ENCODE results near the gene TFDP2.

The TFDP2 gene

DNA sequence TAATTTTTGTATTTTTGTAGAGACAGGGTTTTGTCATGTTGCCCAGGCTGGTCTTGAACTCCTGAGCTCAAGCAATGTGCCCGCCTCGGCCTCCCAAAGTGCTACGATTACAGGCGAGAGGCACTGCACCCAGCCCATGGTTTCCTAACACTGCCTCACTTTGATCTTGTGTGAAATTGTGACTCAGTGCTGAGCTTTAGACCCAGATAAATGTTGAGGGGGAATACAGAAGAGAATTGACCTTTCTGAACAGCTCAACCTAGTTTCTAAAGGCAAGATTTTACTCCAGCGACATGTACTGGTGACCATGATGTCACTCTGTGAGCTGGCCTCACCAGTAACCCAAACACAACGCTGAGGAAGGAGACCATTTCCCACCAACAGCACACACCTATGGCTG is 199.4 kb downstream of the TFDP2 start:
- TF ChIP-seq FOXM1 (IDR thresholded peaks at IDR 0.05; ENCODE audit: borderline replicate concordance, low read depth) (no peak), EP300 (IDR thresholded peaks at IDR 0.05; ENCODE audit: borderline replicate concordance) (no peak)

DNA sequence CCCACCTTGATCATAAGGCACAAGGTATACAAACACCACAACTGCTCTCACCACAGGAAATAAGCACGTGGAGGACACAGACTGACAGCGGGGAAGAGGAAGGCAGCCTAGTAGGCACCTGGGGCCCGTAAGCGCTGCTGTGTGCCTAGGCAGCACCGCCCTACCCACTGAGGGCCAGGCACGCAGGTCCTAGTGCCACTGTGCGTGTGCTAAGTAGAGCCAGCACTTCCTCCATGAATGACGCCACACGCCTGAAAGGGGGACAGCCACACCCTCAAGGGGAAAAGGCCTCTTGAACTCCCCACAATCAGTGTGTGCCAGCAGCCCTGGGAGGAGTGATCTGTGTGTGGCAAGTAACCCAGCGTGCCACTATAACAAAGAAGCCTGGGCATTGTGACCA is 199.9 kb downstream of the TFDP2 start:
- TF ChIP-seq, protein P1, sequence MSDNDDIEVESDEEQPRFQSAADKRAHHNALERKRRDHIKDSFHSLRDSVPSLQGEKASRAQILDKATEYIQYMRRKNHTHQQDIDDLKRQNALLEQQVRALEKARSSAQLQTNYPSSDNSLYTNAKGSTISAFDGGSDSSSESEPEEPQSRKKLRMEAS (IDR thresholded peaks at IDR 0.05) = no peak
- TF ChIP-seq, protein P2, sequence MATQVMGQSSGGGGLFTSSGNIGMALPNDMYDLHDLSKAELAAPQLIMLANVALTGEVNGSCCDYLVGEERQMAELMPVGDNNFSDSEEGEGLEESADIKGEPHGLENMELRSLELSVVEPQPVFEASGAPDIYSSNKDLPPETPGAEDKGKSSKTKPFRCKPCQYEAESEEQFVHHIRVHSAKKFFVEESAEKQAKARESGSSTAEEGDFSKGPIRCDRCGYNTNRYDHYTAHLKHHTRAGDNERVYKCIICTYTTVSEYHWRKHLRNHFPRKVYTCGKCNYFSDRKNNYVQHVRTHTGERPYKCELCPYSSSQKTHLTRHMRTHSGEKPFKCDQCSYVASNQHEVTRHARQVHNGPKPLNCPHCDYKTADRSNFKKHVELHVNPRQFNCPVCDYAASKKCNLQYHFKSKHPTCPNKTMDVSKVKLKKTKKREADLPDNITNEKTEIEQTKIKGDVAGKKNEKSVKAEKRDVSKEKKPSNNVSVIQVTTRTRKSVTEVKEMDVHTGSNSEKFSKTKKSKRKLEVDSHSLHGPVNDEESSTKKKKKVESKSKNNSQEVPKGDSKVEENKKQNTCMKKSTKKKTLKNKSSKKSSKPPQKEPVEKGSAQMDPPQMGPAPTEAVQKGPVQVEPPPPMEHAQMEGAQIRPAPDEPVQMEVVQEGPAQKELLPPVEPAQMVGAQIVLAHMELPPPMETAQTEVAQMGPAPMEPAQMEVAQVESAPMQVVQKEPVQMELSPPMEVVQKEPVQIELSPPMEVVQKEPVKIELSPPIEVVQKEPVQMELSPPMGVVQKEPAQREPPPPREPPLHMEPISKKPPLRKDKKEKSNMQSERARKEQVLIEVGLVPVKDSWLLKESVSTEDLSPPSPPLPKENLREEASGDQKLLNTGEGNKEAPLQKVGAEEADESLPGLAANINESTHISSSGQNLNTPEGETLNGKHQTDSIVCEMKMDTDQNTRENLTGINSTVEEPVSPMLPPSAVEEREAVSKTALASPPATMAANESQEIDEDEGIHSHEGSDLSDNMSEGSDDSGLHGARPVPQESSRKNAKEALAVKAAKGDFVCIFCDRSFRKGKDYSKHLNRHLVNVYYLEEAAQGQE (IDR thresholded peaks at IDR 0.05; ENCODE audit: low read depth) = no peak
- TF ChIP-seq FOXM1 (IDR thresholded peaks at IDR 0.05; ENCODE audit: borderline replicate concordance, low read depth) (no peak), TEAD4 (IDR thresholded peaks at IDR 0.05) (no peak), CREB1 (IDR thresholded peaks at IDR 0.05; ENCODE audit: low read depth) (no peak), TCF12 (IDR thresholded peaks at IDR 0.05; ENCODE audit: low read depth) (no peak), NFIC (IDR thresholded peaks at IDR 0.05) (no peak), ZBTB7A (IDR thresholded peaks at IDR 0.05; ENCODE audit: low read depth) (no peak), RAD21 (IDR thresholded peaks at IDR 0.05; ENCODE audit: low read depth) (no peak), TAF1 (IDR thresholded peaks at IDR 0.05; ENCODE audit: low read depth) (no peak), YY1 (IDR thresholded peaks at IDR 0.05; ENCODE audit: low read depth) (no peak), CEBPB (IDR thresholded peaks at IDR 0.05) (no peak), EGR1 (IDR thresholded peaks at IDR 0.05) (no peak), EP300 (IDR thresholded peaks at IDR 0.05; ENCODE audit: borderline replicate concordance) (no peak)
- TF ChIP-seq, protein P3, sequence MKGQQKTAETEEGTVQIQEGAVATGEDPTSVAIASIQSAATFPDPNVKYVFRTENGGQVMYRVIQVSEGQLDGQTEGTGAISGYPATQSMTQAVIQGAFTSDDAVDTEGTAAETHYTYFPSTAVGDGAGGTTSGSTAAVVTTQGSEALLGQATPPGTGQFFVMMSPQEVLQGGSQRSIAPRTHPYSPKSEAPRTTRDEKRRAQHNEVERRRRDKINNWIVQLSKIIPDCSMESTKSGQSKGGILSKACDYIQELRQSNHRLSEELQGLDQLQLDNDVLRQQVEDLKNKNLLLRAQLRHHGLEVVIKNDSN (IDR thresholded peaks at IDR 0.05) = no peak

DNA sequence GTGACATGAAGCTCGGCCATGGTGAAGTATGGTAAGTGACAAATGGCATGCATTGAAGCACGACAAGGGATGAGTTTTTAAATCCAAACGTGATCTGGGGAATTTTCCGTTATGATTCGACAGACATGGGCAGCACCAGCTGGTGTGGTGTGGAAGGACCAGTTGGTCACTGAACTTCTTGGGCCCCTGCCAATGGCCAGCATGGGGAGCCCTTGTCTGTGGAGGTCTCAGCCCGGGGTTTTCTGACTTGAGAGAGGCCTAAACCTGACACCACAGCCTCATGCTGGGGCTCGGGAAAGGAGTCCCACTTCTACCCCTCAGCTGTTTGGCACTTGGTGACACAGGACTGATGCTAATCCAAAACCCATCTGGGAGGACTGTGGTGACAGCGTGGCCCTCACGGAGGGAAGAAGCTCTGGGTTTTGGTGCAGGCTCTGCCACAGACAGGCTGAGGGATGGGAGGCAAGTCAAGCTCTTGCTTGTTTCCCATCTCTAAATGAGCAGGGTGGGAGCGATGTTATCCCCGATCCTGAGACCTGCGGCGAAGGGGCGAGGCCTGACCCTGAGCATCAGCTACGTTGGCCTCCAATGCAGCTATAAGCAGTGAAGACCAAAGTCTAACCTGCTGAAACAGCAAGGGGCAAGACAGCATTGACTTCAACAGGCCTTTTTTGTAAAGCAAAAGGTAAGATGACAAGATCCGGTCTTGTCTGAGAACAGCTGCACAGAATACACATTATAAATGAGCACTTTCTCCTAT is 203.4 kb downstream of the TFDP2 start:
- no peak for TF ChIP-seq EGR1 (IDR thresholded peaks at IDR 0.05)
- no peak for TF ChIP-seq CEBPB (IDR thresholded peaks at IDR 0.05)
- TF ChIP-seq, protein P1 (IDR thresholded peaks at IDR 0.05) = no peak
- TF ChIP-seq, protein P2 (IDR thresholded peaks at IDR 0.05; ENCODE audit: low read depth) = no peak
- no peak for TF ChIP-seq TAF1 (IDR thresholded peaks at IDR 0.05; ENCODE audit: low read depth)
- TF ChIP-seq, protein P3 (IDR thresholded peaks at IDR 0.05) = no peak
- TF ChIP-seq FOXM1 (IDR thresholded peaks at IDR 0.05; ENCODE audit: borderline replicate concordance, low read depth) = no peak
- TF ChIP-seq CREB1 (IDR thresholded peaks at IDR 0.05; ENCODE audit: low read depth) = no peak
- no peak for TF ChIP-seq YY1 (IDR thresholded peaks at IDR 0.05; ENCODE audit: low read depth)
- TF ChIP-seq TCF12 (IDR thresholded peaks at IDR 0.05; ENCODE audit: low read depth) = no peak
- TF ChIP-seq RAD21 (IDR thresholded peaks at IDR 0.05; ENCODE audit: low read depth) = no peak
- TF ChIP-seq TEAD4 (IDR thresholded peaks at IDR 0.05) = no peak
- TF ChIP-seq ZBTB7A (IDR thresholded peaks at IDR 0.05; ENCODE audit: low read depth) = no peak
- TF ChIP-seq NFIC (IDR thresholded peaks at IDR 0.05) = no peak
- no peak for TF ChIP-seq EP300 (IDR thresholded peaks at IDR 0.05; ENCODE audit: borderline replicate concordance)

DNA sequence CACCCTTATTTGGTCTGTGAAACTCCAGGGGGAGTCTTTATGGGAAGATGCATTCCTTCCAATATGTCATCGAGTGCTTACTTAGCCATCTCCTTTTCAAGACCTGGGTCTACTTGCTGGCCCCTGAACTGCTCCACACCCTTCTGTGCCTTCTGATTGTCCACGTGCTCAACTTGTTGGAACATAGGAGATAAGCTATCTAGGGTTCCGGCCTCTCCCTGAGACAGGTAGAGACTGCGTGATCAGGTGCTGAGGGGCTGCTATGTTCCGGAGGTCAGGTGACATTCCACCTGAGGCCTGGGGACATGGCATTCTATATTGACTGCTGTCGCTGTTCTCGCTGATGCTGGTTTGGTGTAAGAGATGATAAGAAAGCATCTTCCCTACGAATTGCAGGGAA is 207.3 kb downstream of the TFDP2 start:
- TF ChIP-seq ZBTB7A (IDR thresholded peaks at IDR 0.05; ENCODE audit: low read depth) (no peak), YY1 (IDR thresholded peaks at IDR 0.05; ENCODE audit: low read depth) (no peak), TCF12 (IDR thresholded peaks at IDR 0.05; ENCODE audit: low read depth) (no peak), TEAD4 (IDR thresholded peaks at IDR 0.05) (no peak), NFIC (IDR thresholded peaks at IDR 0.05) (no peak)
- TF ChIP-seq, protein P1 (IDR thresholded peaks at IDR 0.05) = no peak
- TF ChIP-seq, protein P3 (IDR thresholded peaks at IDR 0.05) = no peak

DNA sequence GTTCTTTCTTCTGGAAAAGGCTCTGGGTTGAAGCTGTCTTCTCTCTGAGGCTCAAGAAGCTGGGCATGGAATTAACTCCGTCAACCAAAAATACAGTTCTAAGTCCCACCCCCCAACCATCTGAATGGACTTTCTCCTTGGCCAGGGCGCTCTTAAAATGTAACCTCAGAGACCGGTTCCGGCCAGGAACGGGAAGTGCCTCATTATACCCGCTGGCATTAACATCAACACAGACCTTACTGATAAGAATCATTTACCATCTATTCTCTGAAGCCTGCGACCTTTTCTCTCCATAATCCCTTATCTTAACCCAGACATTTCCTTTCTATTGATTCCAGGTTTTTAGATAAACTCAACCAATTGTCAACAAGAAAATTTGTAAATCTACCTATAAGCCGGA is 208.3 kb downstream of the TFDP2 start:
- no peak for TF ChIP-seq CREB1 (IDR thresholded peaks at IDR 0.05; ENCODE audit: low read depth)
- TF ChIP-seq RAD21 (IDR thresholded peaks at IDR 0.05; ENCODE audit: low read depth) = no peak
- TF ChIP-seq YY1 (IDR thresholded peaks at IDR 0.05; ENCODE audit: low read depth) = no peak
- TF ChIP-seq ZBTB7A (IDR thresholded peaks at IDR 0.05; ENCODE audit: low read depth) = no peak
- no peak for TF ChIP-seq TEAD4 (IDR thresholded peaks at IDR 0.05)
- TF ChIP-seq TCF12 (IDR thresholded peaks at IDR 0.05; ENCODE audit: low read depth) = no peak
- TF ChIP-seq, protein P3 (IDR thresholded peaks at IDR 0.05) = no peak
- TF ChIP-seq CEBPB (IDR thresholded peaks at IDR 0.05) = no peak
- TF ChIP-seq, protein P2 (IDR thresholded peaks at IDR 0.05; ENCODE audit: low read depth) = no peak
- TF ChIP-seq, protein P1 (IDR thresholded peaks at IDR 0.05) = no peak
